Spleen (tissue), 11 donors: ENCODE data around the gene RAB27A. TPM values are rescaled to one million over a fixed set of nuclear protein-coding genes. Genes with fewer than 3 reads are reported as not detected.

ENCODE experiments used
- DNase-seq: peaks from one replicate; pipeline ENCODE4 v3.0.0-alpha.2; 2020
- H3K27ac ChIP-seq, 8 donors: fragments of 200-600 bp; sonication (generic) in 7 of 8; 1 replicate in 4 of 8; 2 replicates in 4 of 8; pipeline versions ENCODE4 v1.5.0 to v1.8.0; 2016 to 2021; ENCODE audit warnings: inconsistent platforms in 4 of 8, mild to moderate bottlenecking in 4 of 8, moderate library complexity in 1 of 8
- H3K27me3 ChIP-seq, 7 donors: fragments of 200-600 bp; sonication (generic) in 6 of 7; replicated peaks in 1 of 7; 1 replicate in 4 of 7; 2 replicates in 3 of 7; pipeline versions ENCODE4 v1.5.0 to v1.8.0; 2016 to 2021; ENCODE audit warnings: inconsistent platforms in 3 of 7, mild to moderate bottlenecking in 1 of 7
- H3K36me3 ChIP-seq, 6 donors: fragments of 200-600 bp; sonication (generic) in 5 of 6; 1 replicate in 4 of 6; 2 replicates in 2 of 6; pipeline versions ENCODE4 v1.5.0 to v1.8.0; 2016 to 2021; ENCODE audit warnings: inconsistent platforms in 2 of 6
- H3K4me1 ChIP-seq, 6 donors: fragments of 200-600 bp; sonication (generic) in 5 of 6; 1 replicate in 3 of 6; 2 replicates in 3 of 6; pipeline versions ENCODE4 v1.5.0 to v1.8.0; 2016 to 2021; ENCODE audit warnings: inconsistent platforms in 3 of 6
- H3K4me3 ChIP-seq, 8 donors: fragments of 200-600 bp; sonication (generic) in 7 of 8; 1 replicate in 4 of 8; 2 replicates in 4 of 8; pipeline versions ENCODE4 v1.5.0 to v1.8.0; 2016 to 2021; ENCODE audit warnings: inconsistent platforms in 4 of 8, mild to moderate bottlenecking in 4 of 8, moderate library complexity in 2 of 8
- H3K9me3 ChIP-seq, 8 donors: fragments of 200-600 bp; sonication (generic) in 7 of 8; 1 replicate in 4 of 8; 2 replicates in 4 of 8; pipeline versions ENCODE4 v1.5.0 to v1.8.0; 2016 to 2021; ENCODE audit warnings: inconsistent platforms in 4 of 8
- POLR2A ChIP-seq, 3 donors: fragments of 450-650 bp; IDR thresholded peaks; one replicate each; pipeline ENCODE4 v1.5.1; 2017; ENCODE audit warnings: antibody characterized with exemption in 3 of 3, mild to moderate bottlenecking in 1 of 3
- POLR2AphosphoS5 ChIP-seq, 3 donors: sonication (generic); formaldehyde crosslinking; IDR thresholded peaks; one replicate each; pipeline ENCODE4 v1.5.1; 2017; ENCODE audit warnings: antibody characterized with exemption in 3 of 3
- WGBS, 5 donors: extraction: QIAGEN DNeasy Blood & Tissue Kit in 3 of 5; methylation state at CpG; one replicate each; pipeline versions ENCODE4 v1.1.5 to v1.1.7; 2013 to 2018; 5-methylcytosine and 5-hydroxymethylcytosine counted together
- intact Hi-C: fragments of 100-400 bp; cut with DNase I; formaldehyde crosslinking; loops from one replicate; pipeline ENCODE4 v1.15.0; 2023; ENCODE audit warnings: low total_unique reads
- polyA plus RNA-seq, 3 donors: library from polyadenylated mRNA; stranded (reverse); fragments of 200-250 nt; gene quantifications; one replicate each; pipeline ENCODE4 v1.2.1, GENCODE V29; 2013
- total RNA-seq, 7 donors: library from RNA; depleted of rRNA in 3 of 7; stranded (reverse); fragments of >200 nt in 3 of 7; fragmentation: NEBNext Ultra II Directional in 4 of 7; extraction: Animal tissue kit (Norgen Biotek cat#: 25700) in 4 of 7; gene quantifications; one replicate each; pipeline versions ENCODE4 v1.1.0 to v1.2.1, GENCODE V29; 2016 to 2021
- TF ChIP-seq, protein P1 (sequence below), 11 experiments: fragments of 200-600 bp in 7 of 11; fragments of 450-650 bp in 4 of 11; sonication (generic) in 4 of 11; IDR thresholded peaks in 8 of 11; conservative IDR thresholded peaks in 3 of 11; 1 replicate in 7 of 11; 2 replicates in 4 of 11; pipeline versions ENCODE4 v1.4.0 to v1.8.0; 2016 to 2021; ENCODE audit warnings: antibody characterized with exemption in 11 of 11, inconsistent platforms in 4 of 11, mild to moderate bottlenecking in 1 of 11
- donor health status: healthy with polysubstance abuse.
- donor health status: DM: no; HTN: no; CAD: no; lungs with moderate emphysema.
- donor health status: DM: no; HTN: no; CAD: no.
- donor health status: Bipolar disorder and iron deficiency.
- donor health status: healthy.
- donor health status: DM: no; HTN: no; CAD: no.
- donor health status: DM: yes; HTN: yes; CAD: no.

RAB27A gene
- total and polyA plus RNA-seq, 10 donors: 9.4 to 72.0 (median 36.5) TPM

- H3K4me1 ChIP-seq: peaks cover 0 to 36% (median 16%) of the 10 kb centered on the region in 6 donors
- no peak for DNase-seq
- no peak overlapping the region for H3K4me3 ChIP-seq
- H3K27ac ChIP-seq: peak overlapping the region in 2 of 8 donors; percentile 9 to 21
- no peaks in the 10 kb centered on the region for H3K9me3 ChIP-seq
- TF ChIP-seq POLR2A (IDR thresholded peaks at IDR 0.05) (no peak), POLR2AphosphoS5 (IDR thresholded peaks at IDR 0.05) (no peak)
- TF ChIP-seq, protein P1, sequence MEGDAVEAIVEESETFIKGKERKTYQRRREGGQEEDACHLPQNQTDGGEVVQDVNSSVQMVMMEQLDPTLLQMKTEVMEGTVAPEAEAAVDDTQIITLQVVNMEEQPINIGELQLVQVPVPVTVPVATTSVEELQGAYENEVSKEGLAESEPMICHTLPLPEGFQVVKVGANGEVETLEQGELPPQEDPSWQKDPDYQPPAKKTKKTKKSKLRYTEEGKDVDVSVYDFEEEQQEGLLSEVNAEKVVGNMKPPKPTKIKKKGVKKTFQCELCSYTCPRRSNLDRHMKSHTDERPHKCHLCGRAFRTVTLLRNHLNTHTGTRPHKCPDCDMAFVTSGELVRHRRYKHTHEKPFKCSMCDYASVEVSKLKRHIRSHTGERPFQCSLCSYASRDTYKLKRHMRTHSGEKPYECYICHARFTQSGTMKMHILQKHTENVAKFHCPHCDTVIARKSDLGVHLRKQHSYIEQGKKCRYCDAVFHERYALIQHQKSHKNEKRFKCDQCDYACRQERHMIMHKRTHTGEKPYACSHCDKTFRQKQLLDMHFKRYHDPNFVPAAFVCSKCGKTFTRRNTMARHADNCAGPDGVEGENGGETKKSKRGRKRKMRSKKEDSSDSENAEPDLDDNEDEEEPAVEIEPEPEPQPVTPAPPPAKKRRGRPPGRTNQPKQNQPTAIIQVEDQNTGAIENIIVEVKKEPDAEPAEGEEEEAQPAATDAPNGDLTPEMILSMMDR (IDR thresholded peaks at IDR 0.05 in 8 of 11, conservative IDR thresholded peaks at IDR 0.05 in 3 of 11): no peak
- peaks cover 0 to 79% (median 33%) of the 10 kb centered on the region in 6 donors for H3K36me3 ChIP-seq
- H3K27me3 ChIP-seq: no peaks in the 10 kb centered on the region
- intact Hi-C loops: no loop called here
- WGBS, 5 donors: 41 to 80% (median 56%) methylated on average over 1 of the region's 1 CpG
Measured at GRCh38 chr15:55327387-55327786, 37.8 kb upstream of the RAB27A start.

DNA sequence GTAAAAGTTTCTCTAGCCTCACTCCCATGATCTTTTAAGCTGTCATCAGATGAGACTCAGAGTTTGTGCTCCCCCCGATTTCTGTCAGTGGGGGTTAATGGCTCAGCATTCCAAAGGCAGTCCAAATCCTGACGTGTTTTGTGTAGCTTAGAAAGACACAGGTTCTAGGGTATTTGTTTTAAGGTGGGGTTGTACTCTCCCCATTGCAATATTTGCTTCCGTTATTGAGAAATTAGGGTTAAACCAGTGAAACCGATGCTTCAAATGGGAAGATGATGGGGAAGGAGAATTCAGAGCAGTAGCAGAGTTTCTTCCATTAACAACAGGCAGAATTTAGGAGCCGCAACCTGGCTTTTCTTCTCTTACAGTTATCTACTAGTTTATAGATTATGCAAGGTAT is 32.9 kb upstream of the RAB27A start:
- no peak for DNase-seq
- Histone ChIP-seq H3K27ac (peak overlapping the region in 6 of 8 donors; percentile 20 to 71 (median 46)), H3K36me3 (peaks cover 0 to 31% (median 7%) of the 10 kb centered on the region in 6 donors), H3K9me3 (no peaks in the 10 kb centered on the region), H3K4me1 (peaks cover 21 to 77% (median 51%) of the 10 kb centered on the region in 6 donors), H3K4me3 (no peak overlapping the region), H3K27me3 (no peaks in the 10 kb centered on the region)
- TF ChIP-seq, protein P1 (IDR thresholded peaks at IDR 0.05 in 8 of 11, conservative IDR thresholded peaks at IDR 0.05 in 3 of 11): no peak
- TF ChIP-seq POLR2A (IDR thresholded peaks at IDR 0.05) (no peak), POLR2AphosphoS5 (IDR thresholded peaks at IDR 0.05) (no peak)
- WGBS, 5 donors: 55 to 85% (median 76%) methylated on average over 5 of the region's 5 CpGs
- intact Hi-C loops: no loop called here

GRCh38 chr15:55320963-55321362 is 31.4 kb upstream of the RAB27A start:
- Histone ChIP-seq H3K4me1 (peaks cover 29 to 84% (median 64%) of the 10 kb centered on the region in 6 donors), H3K4me3 (no peak overlapping the region)
- WGBS, 5 donors: 85 to 93% (median 86%) methylated on average over 1 of the region's 1 CpG

GRCh38 chr15:55320238-55320550 is 30.6 kb upstream of the RAB27A start:
- intact Hi-C loops: no loop called here
- no peaks in the 10 kb centered on the region for H3K9me3 ChIP-seq
- WGBS, 5 donors: 25 to 40% (median 34%) methylated on average over 2 of the region's 2 CpGs
- peak overlapping the region in 6 of 8 donors; percentile 16 to 96 (median 95) for H3K27ac ChIP-seq
- H3K36me3 ChIP-seq: peaks cover 0 to 22% (median 2%) of the 10 kb centered on the region in 6 donors
- H3K4me3 ChIP-seq: peak overlapping the region in 6 of 8 donors; percentile 2 to 87 (median 64)
- peaks cover 29 to 92% (median 70%) of the 10 kb centered on the region in 6 donors for H3K4me1 ChIP-seq
- no peak for TF ChIP-seq POLR2A (IDR thresholded peaks at IDR 0.05)
- TF ChIP-seq POLR2AphosphoS5 (IDR thresholded peaks at IDR 0.05): no peak
- TF ChIP-seq, protein P1 (IDR thresholded peaks at IDR 0.05 in 8 of 11, conservative IDR thresholded peaks at IDR 0.05 in 3 of 11): no peak
- no peaks in the 10 kb centered on the region for H3K27me3 ChIP-seq
- no peak for DNase-seq

More at GRCh38 chr15:55320963-55321362, 31.4 kb upstream of the RAB27A start:
- DNase-seq: no peak
- intact Hi-C loops: no loop called here
- H3K27me3 ChIP-seq: no peaks in the 10 kb centered on the region
- no peak overlapping the region for H3K27ac ChIP-seq
- H3K9me3 ChIP-seq: no peaks in the 10 kb centered on the region
- TF ChIP-seq, protein P1 (IDR thresholded peaks at IDR 0.05 in 8 of 11, conservative IDR thresholded peaks at IDR 0.05 in 3 of 11): no peak
- TF ChIP-seq POLR2A (IDR thresholded peaks at IDR 0.05) (no peak), POLR2AphosphoS5 (IDR thresholded peaks at IDR 0.05) (no peak)
- peaks cover 0 to 30% (median 7%) of the 10 kb centered on the region in 6 donors for H3K36me3 ChIP-seq
